Esophagus (tissue), 2 donors: ENCODE results near the gene MAPK8IP1. TPM values are rescaled to one million over a fixed set of nuclear protein-coding genes. Genes with fewer than 3 reads are reported as not detected.
A peak's percentile ranks its signal among the peaks of the same experiment; 100 is the strongest.

ENCODE experiments used
- H3K27ac ChIP-seq, 2 donors: one replicate each; pipeline ENCODE4 v1.5.1; 2013; ENCODE audit warnings: low read depth in 2 of 2, mild to moderate bottlenecking in 2 of 2, inconsistent platforms in 1 of 2, low read length in 1 of 2, moderate library complexity in 1 of 2
- H3K27me3 ChIP-seq, 2 donors: one replicate each; pipeline ENCODE4 v1.6.1; 2013; ENCODE audit warnings: low read length in 2 of 2, control low read depth in 1 of 2, mild to moderate bottlenecking in 1 of 2; ENCODE audit not compliant: insufficient read depth in 2 of 2, control insufficient read depth in 1 of 2
- H3K36me3 ChIP-seq, 2 donors: one replicate each; pipeline ENCODE4 v1.6.1; 2013; ENCODE audit warnings: low read length in 1 of 2; ENCODE audit not compliant: control insufficient read depth in 2 of 2, insufficient read depth in 2 of 2
- H3K4me1 ChIP-seq, 2 donors: one replicate each; pipeline ENCODE4 v1.6.1; 2013; ENCODE audit warnings: low read length in 1 of 2; ENCODE audit not compliant: control insufficient read depth in 2 of 2, insufficient read depth in 2 of 2
- H3K4me3 ChIP-seq, 2 donors: one replicate each; pipeline ENCODE4 v1.5.1; 2013; ENCODE audit warnings: low read length in 2 of 2, mild to moderate bottlenecking in 2 of 2, low read depth in 1 of 2, moderate library complexity in 1 of 2
- H3K9me3 ChIP-seq, 2 donors: one replicate each; pipeline ENCODE4 v1.6.1; 2013; ENCODE audit warnings: mild to moderate bottlenecking in 2 of 2, low read depth in 1 of 2, low read length in 1 of 2, moderate library complexity in 1 of 2; ENCODE audit not compliant: control insufficient read depth in 2 of 2, insufficient read depth in 1 of 2
- WGBS, 2 donors: extraction: QIAGEN DNeasy Blood & Tissue Kit; methylation state at CpG; one replicate each; pipeline ENCODE4 v1.1.7; 2013; 5-methylcytosine and 5-hydroxymethylcytosine counted together
- polyA plus RNA-seq, 2 donors: library from polyadenylated mRNA; stranded (reverse); fragments of 200-250 nt; gene quantifications; one replicate each; pipeline ENCODE4 v1.2.3, GENCODE V29; 2013
- donor health status: healthy with polysubstance abuse.
- donor health status: Bipolar disorder and iron deficiency.

MAPK8IP1 gene
- polyA plus RNA-seq, 2 donors = 0.77 to 1.3 TPM

- Histone ChIP-seq H3K4me3 (peak within 1 kb of the TSS; percentile 51 to 57), H3K9me3 (no peaks in the 10 kb centered on the region), H3K36me3 (peaks cover 0 to 6% of the 10 kb centered on the region in 2 donors), H3K4me1 (peaks cover 2 to 13% of the 10 kb centered on the region in 2 donors), H3K27me3 (no peaks in the 10 kb centered on the region), H3K27ac (peak within 1 kb of the TSS in 1 of 2 donors; percentile 27)
- WGBS, 2 donors = 1 to 4% methylated on average over 32 to 73 of the region's 73 CpGs
Observed at GRCh38 chr11:45922425-45923082, 37.1 kb downstream of the MAPK8IP1 start, which contains the start of gene LARGE2. Gene LARGE2, plus strand, starts transcription at chr11:45922656. Its CDS starts 227 bp downstream, at chr11:45922883.

GRCh38 chr11:45924036-45924915, 38.8 kb downstream of the MAPK8IP1 start:
- Histone ChIP-seq H3K36me3 (peaks cover 0 to 10% of the 10 kb centered on the region in 2 donors), H3K4me3 (peak overlapping the region in 1 of 2 donors; percentile 9), H3K4me1 (peaks cover 6 to 17% of the 10 kb centered on the region in 2 donors), H3K27me3 (no peaks in the 10 kb centered on the region), H3K27ac (no peak overlapping the region), H3K9me3 (no peaks in the 10 kb centered on the region)
- WGBS, 2 donors = 52 to 67% methylated on average over 22 of the region's 22 CpGs

DNA sequence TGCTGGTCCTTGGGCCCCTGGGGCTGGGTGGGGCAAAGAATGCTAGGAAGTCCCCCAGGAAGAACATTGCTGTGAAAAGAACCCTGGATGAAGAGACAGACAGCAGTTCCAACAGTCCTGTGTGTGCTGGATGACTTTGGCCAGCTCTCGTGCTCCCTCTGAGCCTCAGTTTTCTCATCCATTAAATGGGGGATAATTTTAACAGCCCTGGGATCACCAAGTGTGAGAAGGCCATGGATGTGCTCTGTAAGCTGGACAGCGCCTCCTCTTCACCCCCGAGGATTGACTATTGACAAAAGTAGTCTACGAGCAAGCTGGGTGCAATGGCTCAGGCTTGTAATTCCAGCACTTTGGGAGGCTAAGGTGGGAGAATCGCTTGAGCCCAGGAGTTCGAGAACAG, 39.5 kb downstream of the MAPK8IP1 start:
- peaks cover 10 to 20% of the 10 kb centered on the region in 2 donors for H3K4me1 ChIP-seq
- WGBS, 2 donors = 80 to 84% methylated on average over 6 of the region's 6 CpGs
- H3K4me3 ChIP-seq = no peak overlapping the region
- H3K36me3 ChIP-seq = peaks cover 0 to 10% of the 10 kb centered on the region in 2 donors
- H3K27me3 ChIP-seq = no peaks in the 10 kb centered on the region
- no peaks in the 10 kb centered on the region for H3K9me3 ChIP-seq
- no peak overlapping the region for H3K27ac ChIP-seq

DNA sequence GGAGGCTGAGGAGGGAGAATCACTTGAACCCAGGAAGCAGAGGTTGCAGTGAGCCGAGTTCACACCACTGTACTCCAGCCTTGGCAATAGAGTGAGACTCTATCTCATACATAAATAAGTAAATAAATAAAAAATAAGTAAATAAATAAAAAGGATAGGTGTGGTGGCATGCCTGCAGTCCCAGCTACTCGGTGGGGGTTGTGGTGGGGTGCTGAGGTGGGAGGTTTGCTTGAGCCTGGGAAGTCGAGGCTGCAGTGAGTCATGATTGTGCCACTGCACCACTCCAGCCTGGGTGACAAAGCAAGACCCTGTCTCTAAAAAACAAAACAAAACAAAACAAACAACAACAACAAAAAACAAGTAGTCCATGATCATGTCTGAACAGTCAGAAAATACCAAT, 40.1 kb downstream of the MAPK8IP1 start:
- Histone ChIP-seq H3K4me3 (no peak overlapping the region), H3K27me3 (no peaks in the 10 kb centered on the region), H3K4me1 (peaks cover 10 to 23% of the 10 kb centered on the region in 2 donors), H3K9me3 (no peaks in the 10 kb centered on the region), H3K36me3 (peaks cover 3 to 10% of the 10 kb centered on the region in 2 donors), H3K27ac (no peak overlapping the region)
- 65 to 80% methylated on average over 3 of the region's 3 CpGs for WGBS, 2 donors

DNA sequence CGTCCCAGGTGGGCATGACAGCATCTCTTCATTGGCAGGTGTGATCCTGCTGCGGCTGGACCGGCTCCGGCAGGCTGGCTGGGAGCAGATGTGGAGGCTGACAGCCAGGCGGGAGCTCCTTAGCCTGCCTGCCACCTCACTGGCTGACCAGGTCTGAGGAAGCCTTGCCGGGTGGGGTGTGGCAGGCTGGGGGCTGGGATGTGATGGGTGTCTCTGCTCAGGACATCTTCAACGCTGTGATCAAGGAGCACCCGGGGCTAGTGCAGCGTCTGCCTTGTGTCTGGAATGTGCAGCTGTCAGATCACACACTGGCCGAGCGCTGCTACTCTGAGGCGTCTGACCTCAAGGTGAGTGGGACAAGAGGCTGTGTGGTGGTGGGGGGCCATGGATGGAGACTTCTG, 40.5 kb downstream of the MAPK8IP1 start:
- Histone ChIP-seq H3K36me3 (peaks cover 3 to 10% of the 10 kb centered on the region in 2 donors), H3K4me1 (peaks cover 12 to 24% of the 10 kb centered on the region in 2 donors), H3K27me3 (no peaks in the 10 kb centered on the region), H3K4me3 (no peak overlapping the region), H3K9me3 (no peaks in the 10 kb centered on the region), H3K27ac (no peak overlapping the region)
- 50 to 58% methylated on average over 12 of the region's 12 CpGs for WGBS, 2 donors

DNA sequence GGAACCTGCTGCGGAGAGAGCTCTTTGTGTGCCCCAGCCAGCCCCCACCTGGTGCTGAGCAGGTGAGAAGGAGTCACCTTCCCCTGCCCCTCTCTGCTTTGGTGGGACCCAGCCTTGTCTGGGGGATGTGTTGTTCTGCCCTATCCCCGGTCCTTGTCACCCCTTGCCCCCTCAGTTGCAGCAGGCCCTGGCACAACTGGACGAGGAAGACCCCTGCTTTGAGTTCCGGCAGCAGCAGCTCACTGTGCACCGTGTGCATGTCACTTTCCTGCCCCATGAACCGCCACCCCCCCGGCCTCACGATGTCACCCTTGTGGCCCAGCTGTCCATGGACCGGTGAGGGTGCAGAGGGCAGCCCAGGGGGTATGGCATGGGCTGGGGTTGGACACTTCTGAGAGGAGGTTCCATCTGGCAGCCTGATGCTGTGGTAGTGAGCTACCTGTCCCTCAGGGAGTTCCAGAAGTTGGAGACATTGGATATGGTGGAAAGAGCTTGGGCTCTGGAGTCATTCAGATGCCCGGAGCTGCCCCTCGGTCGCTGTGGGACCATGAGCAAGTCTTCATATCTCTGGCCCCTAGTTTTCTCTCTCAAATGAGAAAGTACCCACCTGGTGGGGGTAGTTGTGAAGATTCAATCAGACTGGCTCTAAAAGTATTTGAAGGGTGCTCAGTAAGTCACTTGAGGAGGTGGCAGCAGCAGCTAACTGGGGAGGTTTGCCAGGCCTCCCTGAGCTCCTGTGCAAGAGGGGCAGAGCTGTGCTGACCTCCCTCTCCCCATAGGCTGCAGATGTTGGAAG, 41.3 kb downstream of the MAPK8IP1 start:
- Histone ChIP-seq H3K36me3 (peaks cover 3 to 10% of the 10 kb centered on the region in 2 donors), H3K27me3 (no peaks in the 10 kb centered on the region), H3K9me3 (no peaks in the 10 kb centered on the region), H3K4me1 (peaks cover 10 to 25% of the 10 kb centered on the region in 2 donors), H3K27ac (no peak overlapping the region), H3K4me3 (no peak overlapping the region)
- 86 to 91% methylated on average over 12 of the region's 12 CpGs for WGBS, 2 donors

DNA sequence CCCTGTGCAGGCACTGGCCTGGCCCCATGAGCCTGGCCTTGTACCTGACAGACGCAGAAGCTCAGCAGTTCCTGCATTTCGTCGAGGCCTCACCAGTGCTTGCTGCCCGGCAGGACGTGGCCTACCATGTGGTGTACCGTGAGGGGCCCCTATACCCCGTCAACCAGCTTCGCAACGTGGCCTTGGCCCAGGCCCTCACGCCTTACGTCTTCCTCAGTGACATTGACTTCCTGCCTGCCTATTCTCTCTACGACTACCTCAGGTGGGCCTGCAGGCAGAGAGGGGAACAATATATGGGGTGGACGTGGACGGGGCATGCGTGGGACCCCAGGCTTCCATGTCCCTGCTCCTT, 41.9 kb downstream of the MAPK8IP1 start:
- H3K4me1 ChIP-seq = peaks cover 10 to 30% of the 10 kb centered on the region in 2 donors
- H3K36me3 ChIP-seq = peaks cover 3 to 10% of the 10 kb centered on the region in 2 donors
- H3K27me3 ChIP-seq = no peaks in the 10 kb centered on the region
- WGBS, 2 donors = 67 to 72% methylated on average over 15 of the region's 15 CpGs
- no peak overlapping the region for H3K27ac ChIP-seq
- no peak overlapping the region for H3K4me3 ChIP-seq
- H3K9me3 ChIP-seq = no peaks in the 10 kb centered on the region

DNA sequence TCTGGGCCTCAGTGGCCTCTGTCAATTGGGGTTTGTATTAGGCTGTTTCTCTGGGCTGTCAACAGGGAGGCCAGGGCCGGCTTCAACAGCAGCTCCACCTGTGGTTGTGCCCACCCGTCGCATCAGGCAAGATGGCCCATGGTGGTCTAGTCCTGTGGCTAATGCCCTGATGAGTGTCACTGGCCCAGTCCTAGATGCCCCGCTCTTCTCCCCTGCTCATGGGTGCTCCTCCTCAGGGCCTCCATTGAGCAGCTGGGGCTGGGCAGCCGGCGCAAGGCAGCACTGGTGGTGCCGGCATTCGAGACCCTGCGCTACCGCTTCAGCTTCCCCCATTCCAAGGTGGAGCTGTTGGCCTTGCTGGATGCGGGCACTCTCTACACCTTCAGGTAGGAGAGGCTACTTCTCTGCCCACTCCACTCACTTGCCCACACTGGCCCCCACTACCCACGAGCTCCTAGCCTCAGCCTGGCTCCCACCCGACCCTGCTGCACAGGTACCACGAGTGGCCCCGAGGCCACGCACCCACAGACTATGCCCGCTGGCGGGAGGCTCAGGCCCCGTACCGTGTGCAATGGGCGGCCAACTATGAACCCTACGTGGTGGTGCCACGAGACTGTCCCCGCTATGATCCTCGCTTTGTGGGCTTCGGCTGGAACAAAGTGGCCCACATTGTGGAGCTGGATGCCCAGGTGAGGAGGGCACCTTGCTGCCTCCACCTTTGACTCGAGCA, 42.4 kb downstream of the MAPK8IP1 start:
- no peak overlapping the region for H3K27ac ChIP-seq
- peaks cover 10 to 30% of the 10 kb centered on the region in 2 donors for H3K4me1 ChIP-seq
- no peak overlapping the region for H3K4me3 ChIP-seq
- H3K27me3 ChIP-seq = no peaks in the 10 kb centered on the region
- peaks cover 3 to 10% of the 10 kb centered on the region in 2 donors for H3K36me3 ChIP-seq
- no peaks in the 10 kb centered on the region for H3K9me3 ChIP-seq
- WGBS, 2 donors = 86 to 88% methylated on average over 27 of the region's 27 CpGs
